Hematopoietic multipotent progenitor cell (in vitro differentiated cells): ENCODE measurements around the gene HTRA3. TPM values are rescaled to one million over a fixed set of nuclear protein-coding genes. Genes with fewer than 3 reads are reported as not detected.
A peak's percentile ranks its signal among the peaks of the same experiment; 100 is the strongest.

Experiments
- DNase-seq, 3 donors: peaks; one replicate each; pipeline ENCODE4 v3.0.0-alpha.2; 2011 to 2015; ENCODE audit warnings: low read depth in 2 of 3, low spot score in 2 of 3
- total RNA-seq: library from RNA; depleted of rRNA; stranded (reverse); fragments of >200 nt; gene quantifications from one replicate; pipeline ENCODE4 v1.2.3, GENCODE V29; 2012

Gene HTRA3
- total RNA-seq, 1 donor = 12.9 TPM

DNA sequence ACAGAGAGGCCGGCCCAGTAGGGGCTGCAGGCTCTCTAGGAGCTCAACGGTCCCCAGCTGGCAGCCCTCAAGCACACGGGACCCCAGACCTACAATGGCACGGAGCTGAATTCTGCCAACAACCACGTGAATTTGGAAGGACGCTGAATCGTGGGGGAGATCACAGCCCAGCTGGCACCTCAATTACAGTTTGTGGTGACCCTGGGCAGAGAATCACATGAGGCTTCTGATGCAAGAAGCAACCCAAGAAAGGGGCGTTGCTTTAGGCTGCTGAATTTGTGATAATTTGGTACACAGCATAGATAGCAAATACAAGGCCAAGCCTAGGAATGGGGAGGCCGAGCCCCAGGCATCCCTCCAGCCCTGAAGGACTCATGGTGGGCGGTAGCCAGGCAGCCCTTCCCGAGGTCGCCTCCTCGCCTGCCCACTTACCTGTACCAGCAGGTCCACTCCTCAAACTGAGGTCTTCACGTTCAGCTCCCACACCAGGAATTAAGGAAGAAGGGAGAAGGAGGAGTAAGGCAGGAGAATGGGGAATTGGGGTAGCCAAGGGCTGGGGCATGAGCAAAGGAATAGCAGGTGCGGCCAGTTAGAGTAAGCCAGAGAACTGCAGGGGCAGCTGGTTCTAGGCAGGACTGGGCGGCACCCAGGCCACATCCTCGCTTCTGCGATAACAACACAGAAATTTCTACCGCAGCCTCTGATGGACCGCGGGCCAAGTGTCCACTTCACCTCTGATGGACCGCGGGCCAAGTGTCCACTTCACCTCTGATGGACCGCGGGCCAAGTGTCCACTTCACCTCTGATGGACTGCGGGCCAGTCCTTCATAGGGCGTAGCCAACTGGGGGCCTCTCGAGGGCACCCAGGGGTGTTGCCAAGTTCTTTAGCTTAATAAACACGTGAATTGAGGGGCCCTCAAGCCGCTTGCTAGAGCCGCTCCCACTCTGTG is 23.4 kb upstream of the HTRA3 start:
- DNase-seq = peak in 1 of 3 donors; percentile 36

DNA sequence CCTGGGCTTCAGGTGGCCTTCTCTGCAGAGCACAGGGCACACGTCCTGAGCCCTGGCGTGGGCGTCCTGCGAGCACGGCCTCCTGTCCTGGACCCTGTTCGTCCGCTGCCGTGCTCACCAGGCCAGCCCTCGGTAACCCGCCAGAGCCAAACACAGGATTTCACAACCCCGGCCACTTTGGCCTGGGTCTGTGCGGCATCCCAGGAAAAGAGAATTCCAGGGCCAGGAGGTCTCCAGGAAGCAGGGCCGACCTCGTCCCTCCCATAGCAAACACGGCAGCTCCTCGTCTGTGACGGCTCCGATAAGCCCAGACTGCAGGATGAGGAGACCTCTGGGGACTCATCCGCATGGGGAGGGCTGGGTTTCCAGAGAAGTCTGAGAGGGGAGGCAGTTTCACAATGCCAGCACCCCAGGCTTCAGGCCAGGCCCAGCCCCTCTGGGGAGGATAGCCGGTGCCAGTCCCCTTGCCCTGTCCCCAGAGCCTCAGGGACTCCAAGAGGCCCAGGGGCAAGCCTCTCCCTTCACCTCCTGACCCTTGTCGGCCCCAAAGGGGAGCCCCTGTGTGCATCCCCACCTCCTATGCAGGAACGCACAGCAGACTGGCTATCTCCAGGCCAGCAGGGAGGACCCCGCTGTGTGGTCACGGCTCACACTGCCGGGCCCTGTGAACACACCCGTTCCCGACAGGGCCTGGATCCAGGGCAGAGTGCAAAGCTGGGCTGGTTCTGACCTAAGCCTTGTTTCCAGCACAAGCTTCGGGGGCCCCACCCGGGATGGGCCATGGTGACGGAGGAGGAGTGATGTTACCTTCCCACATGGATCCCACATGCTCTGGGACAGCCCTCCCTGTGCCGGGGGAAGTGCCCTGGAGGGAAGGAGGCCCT is 22.3 kb upstream of the HTRA3 start:
- no peak for DNase-seq

DNA sequence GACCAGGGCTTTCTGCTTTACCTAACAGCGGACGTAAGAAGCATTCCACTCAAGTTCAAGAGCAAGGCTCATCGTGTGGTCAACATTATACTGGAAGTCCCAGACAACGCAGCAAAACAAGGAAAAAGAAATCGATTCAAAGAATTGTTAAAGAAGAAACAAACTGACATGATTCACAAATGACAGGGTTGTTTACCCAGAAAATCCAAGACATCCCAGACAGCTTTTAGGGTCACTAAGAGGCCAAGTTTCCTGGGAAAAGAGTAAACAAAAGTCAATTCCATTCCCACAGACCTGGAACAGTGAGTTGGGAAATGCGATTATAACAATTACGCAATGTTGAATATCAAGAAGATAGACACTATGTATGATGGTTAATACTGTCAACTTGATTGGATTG is 21.5 kb upstream of the HTRA3 start:
- DNase-seq = no peak

- DNase-seq = no peak
Observed at GRCh38 chr4:8250227-8250626, 19.3 kb upstream of the HTRA3 start.

- DNase-seq = no peak
Observed at GRCh38 chr4:8250637-8251036, 18.9 kb upstream of the HTRA3 start.

DNA sequence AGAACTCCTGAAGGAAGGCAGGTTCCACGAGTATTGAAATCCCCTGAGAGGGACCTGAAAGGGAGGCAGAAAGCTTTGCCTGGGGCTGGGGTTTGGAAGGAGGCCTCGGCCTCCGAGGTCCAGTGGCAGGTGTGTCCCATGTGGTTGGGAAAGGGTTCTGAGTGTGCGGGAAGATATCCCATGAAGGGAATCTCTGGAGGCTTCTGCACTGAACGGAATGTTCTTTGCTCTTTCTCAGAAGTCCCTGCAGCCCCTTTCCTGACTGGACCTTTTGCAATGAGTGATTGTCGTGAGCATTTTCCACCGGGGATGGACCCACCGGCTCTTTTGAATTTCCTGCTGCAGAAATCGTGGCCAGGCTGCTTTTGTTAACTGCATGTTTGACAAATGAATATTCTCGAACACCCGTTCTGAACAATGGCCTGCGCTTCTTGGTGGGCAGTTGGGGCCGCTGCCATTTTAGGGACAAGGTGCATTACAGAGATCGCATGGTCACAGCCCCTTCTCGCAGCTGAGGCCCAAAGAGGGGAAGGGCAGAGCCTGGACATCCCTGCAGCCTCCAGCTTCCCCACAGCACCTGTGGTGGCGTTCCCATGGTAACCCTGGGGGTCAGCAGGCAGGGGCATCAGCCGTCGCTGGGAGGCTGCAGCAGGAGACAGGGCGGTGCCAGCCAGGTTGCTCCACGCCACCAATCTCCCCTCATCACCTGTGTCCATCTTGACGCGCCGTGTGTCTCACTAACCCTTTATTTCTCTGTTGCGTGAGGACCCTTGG is 18.3 kb upstream of the HTRA3 start:
- DNase-seq = no peak

DNA sequence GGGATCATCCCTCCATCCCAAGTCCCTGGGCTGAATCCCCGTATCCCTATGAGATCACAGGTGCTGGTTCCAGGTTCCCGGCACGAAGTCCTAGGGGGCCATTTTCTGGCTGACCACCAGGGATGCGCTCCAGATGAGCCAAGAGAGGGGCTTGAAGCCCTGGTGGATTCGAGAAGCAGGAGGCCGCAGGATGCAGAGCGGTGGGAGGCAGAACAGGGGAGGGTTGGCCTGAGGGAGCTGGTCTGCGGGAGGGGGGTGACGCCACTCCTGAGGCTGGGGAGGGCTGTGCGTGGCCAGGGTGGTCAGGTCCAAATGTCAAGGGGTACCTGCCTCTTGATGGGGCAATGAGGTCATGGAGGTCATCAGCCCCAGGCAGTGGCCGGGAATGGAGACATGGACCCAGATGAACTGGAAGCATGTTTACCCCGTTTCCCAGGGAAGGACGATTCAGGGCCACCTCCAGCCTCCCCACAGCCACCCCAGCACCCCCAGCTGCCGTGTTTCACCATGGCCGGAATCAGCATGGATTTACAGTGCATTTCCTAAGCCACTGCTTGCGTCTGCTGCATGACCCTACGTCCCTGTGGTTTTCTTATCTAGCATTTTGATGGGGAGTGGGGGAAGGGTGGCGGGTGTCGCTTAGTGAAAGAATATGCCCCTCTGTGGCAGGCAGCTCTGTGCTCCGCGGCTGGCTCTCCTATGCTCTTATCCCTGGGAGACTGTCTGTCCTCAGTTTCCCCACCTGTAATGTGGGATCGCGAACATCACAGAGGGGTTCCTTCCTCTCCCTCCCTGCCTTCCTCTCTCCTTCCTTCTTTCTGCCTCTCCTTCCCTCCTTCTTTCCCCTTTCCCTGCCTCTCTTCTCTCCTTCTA is 17.0 kb upstream of the HTRA3 start:
- peak in 2 of 3 donors; percentile 47 to 65 for DNase-seq

DNA sequence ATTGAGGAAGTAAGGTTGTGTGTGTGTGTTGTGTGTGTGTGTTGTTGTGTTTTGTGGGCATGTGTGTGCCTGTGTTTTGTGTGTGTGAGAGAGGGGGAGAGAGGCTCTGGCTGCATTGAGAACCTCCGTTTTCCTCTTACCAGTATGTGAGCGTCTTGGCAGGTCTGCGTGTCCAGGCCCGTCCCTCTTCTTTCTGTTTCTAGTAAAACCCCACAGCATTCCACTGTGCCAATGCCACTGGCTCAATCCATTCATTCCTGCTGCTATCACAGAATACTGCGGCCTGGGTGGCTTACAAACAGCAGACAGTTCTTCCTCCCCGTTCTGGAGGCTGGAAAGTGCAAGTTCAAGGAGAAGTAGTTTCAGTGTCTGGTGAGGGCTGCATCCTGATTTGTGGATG is 15.5 kb upstream of the HTRA3 start:
- DNase-seq = no peak

- no peak for DNase-seq
Observed at GRCh38 chr4:8255698-8256441, 13.7 kb upstream of the HTRA3 start.

DNA sequence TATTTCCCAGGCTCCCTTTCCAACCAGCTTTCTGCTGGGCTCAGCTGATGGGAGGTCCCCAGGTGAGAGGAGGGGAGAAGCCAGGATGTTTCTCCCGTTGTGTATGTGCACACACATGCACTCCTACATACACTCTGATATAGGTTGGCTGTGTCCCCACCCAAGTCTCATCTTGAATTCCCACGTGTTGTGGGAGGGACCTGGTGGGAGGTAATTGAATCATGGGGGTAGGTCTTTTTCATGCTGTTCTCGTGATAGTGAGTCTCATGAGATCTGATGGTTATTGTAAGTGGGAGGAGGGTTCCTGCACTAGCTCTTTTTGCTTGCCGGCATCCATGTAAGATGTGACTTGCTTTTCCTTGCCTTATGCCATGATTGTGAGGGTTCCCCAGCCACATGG is 11.7 kb upstream of the HTRA3 start:
- DNase-seq = no peak

DNA sequence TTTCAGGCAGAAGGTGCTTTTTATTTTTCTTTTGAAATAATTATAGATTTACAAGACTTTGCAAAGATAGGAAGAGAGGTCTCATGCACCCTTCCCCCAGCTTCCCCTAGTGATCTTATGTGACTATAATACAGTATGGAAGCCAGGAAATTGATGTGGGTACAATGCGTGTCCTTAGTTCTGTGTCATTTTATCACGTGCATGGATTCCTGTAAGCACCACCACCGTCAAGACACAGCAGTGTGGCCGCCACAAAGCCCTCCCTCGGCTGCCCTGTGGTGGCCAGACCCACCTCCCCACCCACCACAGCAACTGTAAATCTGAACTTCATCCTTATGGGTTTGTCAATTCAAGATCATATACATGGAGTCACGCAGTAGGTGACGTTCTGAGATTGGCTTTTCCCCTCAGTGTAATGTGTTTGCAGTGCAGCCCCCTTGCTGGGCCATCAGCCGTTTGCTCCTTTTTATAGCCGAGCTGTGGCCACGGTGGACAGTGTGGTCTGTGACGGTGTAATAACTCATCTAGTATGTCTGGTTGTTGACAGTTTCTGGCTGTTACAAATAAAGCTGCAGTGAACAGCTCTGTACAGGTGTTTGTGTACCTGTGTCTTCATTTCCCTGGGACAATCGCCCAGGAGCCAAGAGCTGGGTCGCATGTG is 10.9 kb upstream of the HTRA3 start:
- peak in 2 of 3 donors; percentile 44 to 55 for DNase-seq

- no peak for DNase-seq
Observed at GRCh38 chr4:8259743-8260430, 9.7 kb upstream of the HTRA3 start.

DNA sequence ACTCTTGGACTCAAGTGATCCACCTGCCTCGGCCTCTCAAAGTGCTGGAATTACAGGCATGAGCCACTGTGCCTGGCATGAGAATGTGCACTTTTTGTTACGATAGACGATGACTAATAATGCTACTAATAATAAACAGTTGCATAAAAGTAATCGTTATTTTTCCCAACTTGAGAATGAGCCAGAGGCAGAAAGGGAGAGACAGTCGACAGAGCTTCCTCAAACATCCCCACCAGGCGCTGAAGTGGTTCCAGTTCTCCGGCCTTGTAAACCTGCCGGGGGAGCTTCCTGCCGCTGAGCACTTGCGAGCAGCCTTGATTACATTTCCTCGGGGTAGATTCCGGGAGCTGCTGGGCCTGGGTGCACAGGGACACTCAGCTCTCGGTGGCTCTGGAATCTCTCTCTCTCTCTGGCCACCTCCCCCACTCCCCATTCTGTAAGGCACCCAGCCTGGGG is 8.9 kb upstream of the HTRA3 start:
- DNase-seq = no peak

- peak in 2 of 3 donors; percentile 84 to 89 for DNase-seq
Observed at GRCh38 chr4:8261851-8262535, 7.6 kb upstream of the HTRA3 start.

DNA sequence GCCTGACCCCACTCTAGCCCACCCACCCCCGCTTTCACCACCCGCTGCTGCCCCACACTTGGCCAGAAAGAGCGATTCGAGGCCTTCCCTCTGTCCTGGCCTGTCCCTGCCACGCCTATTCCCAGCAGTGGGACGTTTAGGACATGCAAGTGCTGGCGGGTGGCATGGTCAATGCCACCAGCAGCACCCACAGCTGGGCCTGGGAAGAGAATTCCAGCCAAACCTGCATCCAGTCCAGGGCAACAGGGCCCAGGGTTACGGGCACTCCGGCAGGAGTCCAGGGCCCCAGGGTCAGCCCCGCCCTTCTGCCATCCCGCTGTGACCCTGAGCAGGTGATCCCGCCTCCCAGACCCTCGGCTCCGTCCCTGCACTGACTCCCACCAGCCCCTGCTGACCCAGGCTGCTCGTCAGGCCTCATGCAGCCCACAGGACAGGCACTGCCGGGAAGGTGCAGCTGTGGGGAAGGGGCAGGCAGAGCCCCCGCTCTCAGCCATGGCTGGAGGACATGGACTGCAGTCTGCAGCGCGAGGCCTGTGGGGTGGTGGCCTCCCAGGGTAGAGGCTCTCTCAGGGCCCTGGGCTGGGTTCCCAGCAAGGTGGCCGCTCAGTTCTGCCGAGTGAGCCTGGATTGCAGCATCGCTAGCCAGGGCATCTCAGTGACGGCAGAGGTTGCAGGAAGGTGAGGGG is 6.8 kb upstream of the HTRA3 start:
- no peak for DNase-seq

DNA sequence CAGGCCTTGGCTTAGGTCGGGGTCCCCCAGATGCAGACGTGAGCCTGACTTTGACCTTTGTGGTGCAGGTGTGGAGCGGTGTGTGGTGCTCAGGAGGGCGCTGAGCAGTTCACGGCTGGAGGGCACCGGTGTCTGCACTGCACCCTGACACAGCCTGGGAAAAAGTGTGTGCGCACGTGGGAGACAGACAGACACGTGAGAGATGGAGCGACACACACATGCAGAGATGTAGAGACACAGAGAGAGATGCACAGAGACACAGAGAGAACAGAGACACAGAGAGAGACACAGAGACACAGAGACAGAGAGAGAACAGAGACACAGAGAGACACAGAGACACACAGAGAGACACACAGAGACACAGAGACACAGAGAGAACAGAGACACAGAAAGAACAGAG is 6.2 kb upstream of the HTRA3 start:
- no peak for DNase-seq

GRCh38 chr4:8264106-8264505 is 5.4 kb upstream of the HTRA3 start:
- DNase-seq = no peak
